ENCODE data around the gene CNTNAP2. TPM values are rescaled to one million over a fixed set of nuclear protein-coding genes. Genes with fewer than 3 reads are reported as not detected.

CNTNAP2 gene
- total and polyA plus RNA-seq, 2 of the 8 experiments (the other 6 are each of a cell fraction or from before 2014, with no cell fraction given) = 27.9 to 71.0 TPM

GRCh38 chr7:146781352-146782116 is 664.9 kb downstream of the CNTNAP2 start:
- no peaks in the 10 kb centered on the region for H3K27me3 ChIP-seq (replicated peaks in 1 of 4; ENCODE audit: control insufficient read depth in 3 of 4, extremely low read depth in 1 of 4, insufficient read depth in 3 of 4, low read length in 3 of 4)
- no peak for FAIRE-seq
- no peak overlapping the region for H3K4me2 ChIP-seq (ENCODE audit: insufficient read depth in 1 of 2, low read depth in 2 of 2, low read length in 2 of 2)
- H3K36me3 ChIP-seq (ENCODE audit: control insufficient read depth in 2 of 4, insufficient read depth in 4 of 4, low read length in 3 of 4) = no peaks in the 10 kb centered on the region
- H4K8ac ChIP-seq (ENCODE audit: extremely low read depth, insufficient read depth, low read length) = no peak overlapping the region
- no peaks in the 10 kb centered on the region for H3K79me1 ChIP-seq (ENCODE audit: low read depth, low read length)
- no peak overlapping the region for H2BK120ac ChIP-seq (replicated peaks; ENCODE audit: low read depth, low read length)
- H3K56ac ChIP-seq (replicated peaks; ENCODE audit: insufficient read length, low read depth, low read length) = no peak overlapping the region
- no peaks in the 10 kb centered on the region for H4K20me1 ChIP-seq (replicated peaks in 1 of 2; ENCODE audit: control insufficient read depth in 1 of 2, insufficient read depth in 2 of 2, low read length in 2 of 2)
- H3K4me3 ChIP-seq (ENCODE audit: extremely low read depth in 1 of 4, insufficient read depth in 2 of 4, low read depth in 3 of 4, low read length in 4 of 4) = no peak overlapping the region
- WGBS, 2 experiments (ENCODE audit: extremely low coverage in 1 of 2, insufficient coverage in 1 of 2, insufficient read length in 1 of 2, insufficient replicate concordance in 2 of 2, low coverage in 1 of 2, low lambda C conversion rate in 2 of 2, missing lambda C conversion rate in 1 of 2) = 94% methylated on average over 12 of the region's 12 CpGs; no CpG with 5 or more reads in 1 of the 2 experiments
- no peaks in the 10 kb centered on the region for H3K79me2 ChIP-seq (ENCODE audit: control insufficient read depth in 1 of 2, insufficient read depth in 2 of 2, low read length in 2 of 2)
- no peak overlapping the region for H3K23ac ChIP-seq (ENCODE audit: insufficient read length)
- POLR2A ChIA-PET (ENCODE audit: partially characterized antibody) = no interaction called here
- no peak overlapping the region for H2BK12ac ChIP-seq (ENCODE audit: low read depth, low read length)
- H3K4me1 ChIP-seq (replicated peaks in 1 of 4; ENCODE audit: control insufficient read depth in 3 of 4, insufficient read depth in 4 of 4, low read length in 3 of 4) = no peaks in the 10 kb centered on the region
- no peak overlapping the region for H3K18ac ChIP-seq (ENCODE audit: extremely low read depth, low read length)
- H3K9me3 ChIP-seq (ENCODE audit: insufficient read depth in 2 of 2, low read depth in 1 of 2, low read length in 1 of 2) = no peaks in the 10 kb centered on the region; a peak in 1 of 4 replicates
- no peak overlapping the region; the same call in 1 of the 2 replicates for H2BK5ac ChIP-seq (ENCODE audit: low read depth, low read length)
- peak; percentile 39 to 54 (median 42); a peak in 3 of 4 replicates for TF ChIP-seq CTCF (IDR thresholded peaks at IDR 0.05; ENCODE audit: control extremely low read depth in 1 of 3, insufficient read depth in 1 of 3, low read depth in 1 of 3, low read length in 3 of 3)
- no peak for TF ChIP-seq NANOG (IDR thresholded peaks at IDR 0.05; ENCODE audit: insufficient read depth, low read depth, low read length, poor library complexity, severe bottlenecking)
- TF ChIP-seq TBP (IDR thresholded peaks at IDR 0.05; ENCODE audit: low read depth, low read length) = no peak
- TF ChIP-seq SRF (IDR thresholded peaks at IDR 0.05; ENCODE audit: low read depth, low read length) = no peak
- TF ChIP-seq KDM5A (IDR thresholded peaks at IDR 0.05; ENCODE audit: low read length) = no peak
- TF ChIP-seq RAD21 (IDR thresholded peaks at IDR 0.05 in 1 of 2, conservative IDR thresholded peaks at IDR 0.05 in 1 of 2; ENCODE audit: low read depth in 2 of 2, low read length in 2 of 2) = peak; percentile 28 to 39; a peak in 3 of 4 replicates
- no peak for TF ChIP-seq SP4 (IDR thresholded peaks at IDR 0.05; ENCODE audit: low read length)
- no peak for TF ChIP-seq FOSL1 (IDR thresholded peaks at IDR 0.05; ENCODE audit: insufficient read depth, low read depth, low read length)
- TF ChIP-seq MAFK (IDR thresholded peaks at IDR 0.05; ENCODE audit: low read depth, low read length) = no peak
- TF ChIP-seq CREB1 (IDR thresholded peaks at IDR 0.05) = no peak
- H3K9ac ChIP-seq (replicated peaks in 1 of 4; ENCODE audit: extremely low read depth in 1 of 4, low read depth in 3 of 4, low read length in 3 of 4) = no peak overlapping the region
- H4K91ac ChIP-seq (replicated peaks; ENCODE audit: insufficient read length, low read length) = peak overlapping the region; percentile 65
- no peak overlapping the region for H3K4ac ChIP-seq (replicated peaks; ENCODE audit: insufficient read length, low read depth, low read length)
- H3K14ac ChIP-seq (ENCODE audit: insufficient read length) = no peak overlapping the region
- no peak overlapping the region for H4K5ac ChIP-seq (ENCODE audit: insufficient read length, low read depth, low read length)
- CTCF ChIA-PET (ENCODE audit: partially characterized antibody) = interaction anchor here (0.6 to 1.5 kb wide), 8 partner anchors 9 to 289 kb away, joined by 3 to 8 read pairs (median 3); no protein-coding TSS in a partner anchor
- DNase-seq (ENCODE audit: low read depth in 1 of 2, low spot score in 2 of 2) = no peak
- H2BK20ac ChIP-seq (ENCODE audit: low read length) = no peak overlapping the region
- H2AFZ ChIP-seq (ENCODE audit: low read length) = no peak overlapping the region
- H2BK15ac ChIP-seq (ENCODE audit: low read length) = no peak overlapping the region
- H3K23me2 ChIP-seq (ENCODE audit: low read depth, low read length) = no peaks in the 10 kb centered on the region
- H2AK5ac ChIP-seq (ENCODE audit: low read depth, low read length) = no peak overlapping the region
- H3K27ac ChIP-seq (ENCODE audit: low read depth, low read length) = no peak overlapping the region
